ENCODE data around the gene TIPARP.
A peak's percentile ranks its signal among the peaks of the same experiment; 100 is the strongest.
"Not testable (repeated sequence)": the region's sequence is repeated elsewhere in the genome, so short reads cannot be mapped to it uniquely, and the experiment has no call there.

TIPARP gene

GRCh38 chr3:156648086-156648485 is 26.3 kb upstream of the TIPARP start:
- no peak for DNase-seq (ENCODE audit: low spot score)

- no peak for DNase-seq (ENCODE audit: low spot score)
Observed at GRCh38 chr3:156649681-156650080, 24.7 kb upstream of the TIPARP start.

GRCh38 chr3:156652661-156653060 is 21.7 kb upstream of the TIPARP start:
- DNase-seq (ENCODE audit: low spot score), result not testable (repeated sequence)

GRCh38 chr3:156654834-156655233 is 19.6 kb upstream of the TIPARP start:
- no peak for DNase-seq (ENCODE audit: low spot score)

GRCh38 chr3:156655819-156656550 is 18.4 kb upstream of the TIPARP start:
- DNase-seq (ENCODE audit: low spot score), result no peak

GRCh38 chr3:156657440-156657839 is 16.9 kb upstream of the TIPARP start:
- no peak for DNase-seq (ENCODE audit: low spot score)

- no peak for DNase-seq (ENCODE audit: low spot score)
Observed at GRCh38 chr3:156657862-156658731, 16.3 kb upstream of the TIPARP start.

- DNase-seq (ENCODE audit: low spot score), result no peak
Observed at GRCh38 chr3:156658732-156659090, 15.7 kb upstream of the TIPARP start.

GRCh38 chr3:156659260-156659659 is 15.1 kb upstream of the TIPARP start:
- DNase-seq (ENCODE audit: low spot score), result no peak

GRCh38 chr3:156661155-156661554 is 13.2 kb upstream of the TIPARP start:
- DNase-seq (ENCODE audit: low spot score), result no peak

GRCh38 chr3:156664011-156664830 is 10.2 kb upstream of the TIPARP start:
- no peak for DNase-seq (ENCODE audit: low spot score)

GRCh38 chr3:156664831-156665178 is 9.6 kb upstream of the TIPARP start:
- DNase-seq (ENCODE audit: low spot score), result peak; percentile 26

- no peak for DNase-seq (ENCODE audit: low spot score)
Observed at GRCh38 chr3:156665291-156665690, 9.1 kb upstream of the TIPARP start.

- DNase-seq (ENCODE audit: low spot score), result no peak
Observed at GRCh38 chr3:156666073-156666472, 8.3 kb upstream of the TIPARP start.

- DNase-seq (ENCODE audit: low spot score), result no peak
Observed at GRCh38 chr3:156668073-156668763, 6.2 kb upstream of the TIPARP start.

GRCh38 chr3:156670077-156670476 is 4.3 kb upstream of the TIPARP start:
- no peak for DNase-seq (ENCODE audit: low spot score)

- no peak for DNase-seq (ENCODE audit: low spot score)
Observed at GRCh38 chr3:156670652-156671051, 3.7 kb upstream of the TIPARP start.

- DNase-seq (ENCODE audit: low spot score), result no peak
Observed at GRCh38 chr3:156673732-156674045, 701 bp upstream of the TIPARP start.

- peak; percentile 30 for DNase-seq (ENCODE audit: low spot score)
Observed at GRCh38 chr3:156674911-156675829, 780 bp downstream of the TIPARP start.

- peak; percentile 37 for DNase-seq (ENCODE audit: low spot score)
Observed at GRCh38 chr3:156675830-156676767, 1.7 kb downstream of the TIPARP start.
